HL-60 (cell line): ENCODE results near the gene HRH3.

Experiments
- DNase-seq, 2 experiments: peaks; one replicate each; pipeline ENCODE4 v3.0.0-alpha.2; 2010 to 2020; ENCODE audit warnings: low read depth in 1 of 2, low spot score in 1 of 2
- H3K27ac ChIP-seq: fragments of 250-450 bp; sonication (Bioruptor Pico); replicated peaks from 2 replicates; pipeline ENCODE4 v1.5.1; 2020; ENCODE audit warnings: mild to moderate bottlenecking, moderate library complexity
- H3K27me3 ChIP-seq: fragments of 250-450 bp; sonication (Bioruptor Pico); 2 replicates; pipeline ENCODE4 v1.5.1; 2021; ENCODE audit warnings: mild to moderate bottlenecking, moderate library complexity; ENCODE audit not compliant: insufficient read depth, poor library complexity, severe bottlenecking
- H3K4me3 ChIP-seq: replicated peaks from 2 replicates; pipeline ENCODE4 v1.5.1; 2011; ENCODE audit warnings: mild to moderate bottlenecking, control low read depth, low read length; ENCODE audit not compliant: insufficient read depth
- CTCF ChIP-seq: IDR thresholded peaks from one replicate; pipeline ENCODE4 v1.5.1; 2011; ENCODE audit warnings: low read length, control low read depth, inconsistent platforms; ENCODE audit not compliant: insufficient read depth
- GABPA ChIP-seq: IDR thresholded peaks from 2 replicates; pipeline ENCODE4 v1.6.1; 2012; ENCODE audit warnings: low read depth
- POLR2AphosphoS5 ChIP-seq: IDR thresholded peaks from 2 replicates; pipeline ENCODE4 v1.6.1; 2012; ENCODE audit warnings: low read depth
- REST ChIP-seq: IDR thresholded peaks from 2 replicates; pipeline ENCODE4 v1.6.1; 2012; ENCODE audit warnings: low read depth; ENCODE audit not compliant: insufficient replicate concordance
- SPI1 ChIP-seq: IDR thresholded peaks from 2 replicates; pipeline ENCODE4 v1.6.1; 2012; ENCODE audit warnings: low read depth, mild to moderate bottlenecking, borderline replicate concordance

The HRH3 gene

GRCh38 chr20:62243906-62244515, 23.9 kb upstream of the HRH3 start:
- H3K27ac ChIP-seq: no peak overlapping the region
- DNase-seq: no peak
- TF ChIP-seq POLR2AphosphoS5: no peak
- no peak for TF ChIP-seq REST
- no peak for TF ChIP-seq GABPA
- no peak for TF ChIP-seq SPI1
- TF ChIP-seq CTCF: no peak
- no peak overlapping the region for H3K4me3 ChIP-seq
- H3K27me3 ChIP-seq: no peaks in the 10 kb centered on the region

- TF ChIP-seq GABPA (no peak), SPI1 (no peak), CTCF (no peak), REST (no peak), POLR2AphosphoS5 (no peak)
- Histone ChIP-seq H3K27me3 (no peaks in the 10 kb centered on the region), H3K27ac (no peak overlapping the region), H3K4me3 (no peak overlapping the region)
- DNase-seq: no peak
These were observed 23.0 kb upstream of the HRH3 start for GRCh38 chr20:62243106-62243505.

- no peaks in the 10 kb centered on the region for H3K27me3 ChIP-seq
- TF ChIP-seq GABPA: no peak
- TF ChIP-seq REST: no peak
- no peak for TF ChIP-seq CTCF
- no peak for TF ChIP-seq POLR2AphosphoS5
- no peak for TF ChIP-seq SPI1
- no peak overlapping the region for H3K27ac ChIP-seq
- H3K4me3 ChIP-seq: no peak overlapping the region
- no peak for DNase-seq
These were observed 22.1 kb upstream of the HRH3 start for GRCh38 chr20:62242176-62242575.
